HFF-Myc (cell line): ENCODE results near the gene SLC9A8.

ENCODE experiments used
- DNase-seq: peaks from one replicate; pipeline ENCODE4 v3.0.0-alpha.2; 2011; ENCODE audit warnings: low read depth; ENCODE audit errors: extremely low read depth
- H3K4me3 ChIP-seq: replicated peaks from 2 replicates; pipeline ENCODE4 v1.5.1; 2011; ENCODE audit warnings: low read depth, mild to moderate bottlenecking, control low read depth, low read length
- TF ChIP-seq, protein P1 (sequence below): IDR thresholded peaks from 2 replicates; pipeline ENCODE4 v1.5.1; 2012; ENCODE audit warnings: mild to moderate bottlenecking, low read depth, low read length, control low read depth; ENCODE audit errors: missing control alignments

Gene SLC9A8

GRCh38 chr20:49818816-49819215 is 6.2 kb downstream of the SLC9A8 start:
- TF ChIP-seq, protein P1, sequence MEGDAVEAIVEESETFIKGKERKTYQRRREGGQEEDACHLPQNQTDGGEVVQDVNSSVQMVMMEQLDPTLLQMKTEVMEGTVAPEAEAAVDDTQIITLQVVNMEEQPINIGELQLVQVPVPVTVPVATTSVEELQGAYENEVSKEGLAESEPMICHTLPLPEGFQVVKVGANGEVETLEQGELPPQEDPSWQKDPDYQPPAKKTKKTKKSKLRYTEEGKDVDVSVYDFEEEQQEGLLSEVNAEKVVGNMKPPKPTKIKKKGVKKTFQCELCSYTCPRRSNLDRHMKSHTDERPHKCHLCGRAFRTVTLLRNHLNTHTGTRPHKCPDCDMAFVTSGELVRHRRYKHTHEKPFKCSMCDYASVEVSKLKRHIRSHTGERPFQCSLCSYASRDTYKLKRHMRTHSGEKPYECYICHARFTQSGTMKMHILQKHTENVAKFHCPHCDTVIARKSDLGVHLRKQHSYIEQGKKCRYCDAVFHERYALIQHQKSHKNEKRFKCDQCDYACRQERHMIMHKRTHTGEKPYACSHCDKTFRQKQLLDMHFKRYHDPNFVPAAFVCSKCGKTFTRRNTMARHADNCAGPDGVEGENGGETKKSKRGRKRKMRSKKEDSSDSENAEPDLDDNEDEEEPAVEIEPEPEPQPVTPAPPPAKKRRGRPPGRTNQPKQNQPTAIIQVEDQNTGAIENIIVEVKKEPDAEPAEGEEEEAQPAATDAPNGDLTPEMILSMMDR = no peak
- DNase-seq = no peak

DNA sequence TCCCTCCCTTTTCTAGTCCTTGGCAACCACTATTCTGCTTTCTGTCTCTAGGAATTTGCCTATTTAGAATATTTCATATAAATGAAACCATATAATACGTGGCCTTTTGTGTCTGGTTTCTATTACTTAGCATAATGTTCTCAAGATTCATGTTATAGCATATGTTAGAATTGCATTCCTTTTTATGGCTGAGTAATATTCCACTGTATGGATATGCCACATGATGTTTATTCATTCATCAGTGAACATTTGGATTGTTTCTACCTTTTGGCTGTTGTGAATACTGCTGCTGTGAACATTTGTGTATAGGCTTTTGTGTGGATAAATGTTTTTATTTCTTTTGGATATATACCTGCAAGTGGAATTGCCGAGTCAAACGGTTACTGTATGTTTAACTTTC is 7.1 kb downstream of the SLC9A8 start:
- no peak for DNase-seq
- no peak overlapping the region for H3K4me3 ChIP-seq
- TF ChIP-seq, protein P1 = no peak

More at GRCh38 chr20:49818816-49819215, 6.2 kb downstream of the SLC9A8 start:
- H3K4me3 ChIP-seq = no peak overlapping the region

GRCh38 chr20:49821381-49821780 is 8.8 kb downstream of the SLC9A8 start:
- DNase-seq = no peak
- TF ChIP-seq, protein P1 = no peak
- no peak overlapping the region for H3K4me3 ChIP-seq

GRCh38 chr20:49821870-49822331 is 9.3 kb downstream of the SLC9A8 start:
- DNase-seq = peak; percentile 11
- TF ChIP-seq, protein P1 = peak; percentile 17
- H3K4me3 ChIP-seq = no peak overlapping the region

DNA sequence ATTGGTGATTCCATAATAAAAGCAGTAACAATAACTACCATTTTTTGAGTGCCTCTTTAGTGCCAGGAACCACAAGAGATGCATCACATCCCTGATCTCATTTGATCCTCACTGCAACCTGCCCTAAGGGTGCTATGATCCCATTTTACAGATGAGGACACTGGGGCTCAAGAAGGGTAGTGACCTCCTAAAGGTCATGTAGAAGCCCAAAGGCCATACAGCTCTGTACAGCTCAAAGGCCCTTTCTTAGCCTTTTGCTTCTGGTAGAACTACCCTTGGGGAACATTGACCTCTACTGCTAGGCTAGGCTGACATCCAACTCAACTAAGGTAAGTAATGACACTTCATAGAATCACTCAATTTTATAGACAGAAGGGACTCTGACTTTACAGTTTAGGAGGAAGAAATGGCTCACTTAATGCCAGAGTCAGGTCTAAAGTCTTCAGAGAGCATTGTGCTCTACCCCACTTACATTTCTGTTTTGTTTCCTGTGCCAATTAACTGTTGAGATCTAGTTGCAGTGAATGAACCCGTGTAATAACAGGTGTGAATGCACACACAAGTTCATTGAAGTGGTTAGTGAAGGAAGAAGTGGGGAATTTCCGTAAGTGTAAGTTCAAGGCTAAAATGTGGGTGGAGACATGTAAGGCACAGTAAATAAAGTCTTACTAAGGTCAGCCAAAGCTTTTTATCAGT is 10.7 kb downstream of the SLC9A8 start:
- TF ChIP-seq, protein P1 = no peak
- H3K4me3 ChIP-seq = no peak overlapping the region
- no peak for DNase-seq

DNA sequence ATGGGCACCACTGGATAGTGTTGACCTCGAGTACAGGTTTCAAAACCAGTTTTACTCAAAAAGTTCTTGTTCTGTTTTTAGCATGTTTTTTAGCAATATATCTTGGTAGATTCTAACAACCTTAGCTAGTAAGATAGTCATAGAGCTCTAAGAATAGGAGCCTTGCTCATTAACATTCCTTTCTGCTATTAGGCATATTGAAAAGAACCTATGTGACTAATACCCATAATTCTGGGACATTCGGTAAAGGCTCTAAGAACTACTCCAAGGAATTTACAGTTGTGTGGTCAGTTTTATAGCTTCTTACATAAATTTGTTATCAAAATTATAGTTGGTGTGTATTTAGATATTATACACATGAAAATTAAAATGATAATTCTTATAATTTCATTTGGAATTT is 11.6 kb downstream of the SLC9A8 start:
- DNase-seq = no peak

More for the DNA sequence above, 11.6 kb downstream of the SLC9A8 start:
- TF ChIP-seq, protein P1 = no peak
- no peak overlapping the region for H3K4me3 ChIP-seq
